ENCODE data around the gene HES3. TPM values are rescaled to one million over a fixed set of nuclear protein-coding genes. Genes with fewer than 3 reads are reported as not detected.

Gene HES3, protein sequence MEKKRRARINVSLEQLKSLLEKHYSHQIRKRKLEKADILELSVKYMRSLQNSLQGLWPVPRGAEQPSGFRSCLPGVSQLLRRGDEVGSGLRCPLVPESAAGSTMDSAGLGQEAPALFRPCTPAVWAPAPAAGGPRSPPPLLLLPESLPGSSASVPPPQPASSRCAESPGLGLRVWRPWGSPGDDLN
- total RNA-seq (2014; rRNA removed; shearing (Covaris generic)) = not detected in 2 replicates
- not detected in 2 replicates for polyA plus RNA-seq (2014; cell fraction: nucleus; rRNA removed)

DNA sequence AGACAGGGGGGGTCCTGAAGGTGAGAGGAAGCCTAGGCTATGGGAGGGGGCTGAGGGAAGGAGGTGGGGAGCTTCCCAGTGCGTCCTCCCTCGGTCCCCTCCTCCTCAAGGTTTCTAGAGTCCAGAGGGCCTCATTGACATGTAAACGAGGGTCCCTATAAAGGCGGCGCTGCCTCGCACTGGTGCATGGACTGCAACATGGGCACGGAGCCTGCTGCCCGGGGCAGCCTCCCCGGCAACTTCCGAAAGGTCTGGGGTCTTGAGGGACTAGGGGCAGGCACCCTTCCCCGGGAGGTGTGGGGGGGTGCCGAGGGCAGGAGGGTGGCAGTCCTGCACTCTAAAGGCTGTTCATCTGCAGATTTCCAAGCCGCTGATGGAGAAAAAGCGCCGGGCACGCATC lies at the start of gene HES3:
HES3 (plus strand) TSS at position 187 of the 400 bp plus-strand sequence; CDS start at position 374, 187 bp downstream.
- no peak for DNase-seq (ENCODE audit: extremely low read depth, low read depth)

DNA sequence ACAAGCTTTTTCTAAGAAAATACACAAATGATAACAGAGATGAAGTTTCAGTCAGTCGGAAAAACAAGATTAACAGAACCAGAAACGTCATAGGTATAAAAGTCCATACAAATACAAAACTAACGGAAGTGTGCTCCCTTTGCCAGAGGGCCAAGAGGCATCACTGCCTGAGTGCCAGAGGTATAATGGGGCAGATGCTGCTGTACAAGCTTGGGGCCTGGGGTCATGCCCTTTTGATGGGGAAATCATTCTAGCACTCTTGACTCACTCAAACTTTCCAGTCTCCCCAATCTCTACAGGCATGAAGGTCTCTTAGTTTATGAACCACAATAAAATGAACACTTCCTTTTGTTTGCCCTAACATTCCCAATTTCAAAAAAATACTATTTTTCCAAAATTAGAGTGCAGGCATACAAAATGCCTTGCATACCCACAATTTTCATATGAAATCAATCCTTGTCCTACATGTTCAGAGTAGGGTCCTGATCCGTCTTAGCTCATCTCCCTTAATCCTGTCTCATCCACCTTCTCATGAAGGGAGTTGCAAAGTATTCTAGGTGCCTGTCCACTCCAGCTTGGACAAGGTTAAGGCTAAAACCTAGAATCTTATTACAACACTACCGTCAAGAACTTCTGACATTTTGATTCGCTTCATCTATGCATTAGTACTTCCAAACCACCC lies 46.1 kb upstream of the HES3 start:
- no peak for DNase-seq (ENCODE audit: extremely low read depth, low read depth)

DNA sequence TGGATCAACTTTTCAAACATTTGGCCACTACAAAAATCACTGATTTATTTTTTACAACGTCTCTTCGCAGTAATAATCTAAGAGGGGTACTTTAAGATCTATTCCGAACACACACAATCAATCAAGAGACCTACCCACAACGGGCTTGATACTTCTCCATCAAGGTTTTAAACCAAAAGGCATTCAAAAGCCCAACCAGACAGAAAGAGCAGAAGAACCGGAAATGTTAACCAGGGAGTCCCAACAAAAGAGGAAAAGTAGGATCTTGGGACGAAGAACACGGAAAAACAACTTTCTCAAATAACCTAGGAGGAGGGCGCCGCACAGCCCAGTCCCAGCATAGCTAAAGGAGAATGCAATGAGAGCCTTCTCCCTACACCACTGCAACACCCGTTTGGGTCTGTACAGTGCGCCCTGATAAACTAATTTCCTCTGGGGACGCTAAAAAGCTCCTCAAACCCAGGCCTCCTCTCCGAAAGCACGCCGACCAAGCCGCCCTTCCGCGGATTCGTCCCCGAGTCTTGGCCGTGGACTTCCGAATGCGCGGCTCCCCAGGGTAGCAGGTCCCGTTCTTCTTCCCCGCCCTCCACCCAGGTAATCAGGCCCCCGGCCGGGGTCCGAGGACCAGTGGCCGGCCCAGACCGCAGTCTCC lies 45.2 kb upstream of the HES3 start:
- no peak for DNase-seq (ENCODE audit: extremely low read depth, low read depth)

DNA sequence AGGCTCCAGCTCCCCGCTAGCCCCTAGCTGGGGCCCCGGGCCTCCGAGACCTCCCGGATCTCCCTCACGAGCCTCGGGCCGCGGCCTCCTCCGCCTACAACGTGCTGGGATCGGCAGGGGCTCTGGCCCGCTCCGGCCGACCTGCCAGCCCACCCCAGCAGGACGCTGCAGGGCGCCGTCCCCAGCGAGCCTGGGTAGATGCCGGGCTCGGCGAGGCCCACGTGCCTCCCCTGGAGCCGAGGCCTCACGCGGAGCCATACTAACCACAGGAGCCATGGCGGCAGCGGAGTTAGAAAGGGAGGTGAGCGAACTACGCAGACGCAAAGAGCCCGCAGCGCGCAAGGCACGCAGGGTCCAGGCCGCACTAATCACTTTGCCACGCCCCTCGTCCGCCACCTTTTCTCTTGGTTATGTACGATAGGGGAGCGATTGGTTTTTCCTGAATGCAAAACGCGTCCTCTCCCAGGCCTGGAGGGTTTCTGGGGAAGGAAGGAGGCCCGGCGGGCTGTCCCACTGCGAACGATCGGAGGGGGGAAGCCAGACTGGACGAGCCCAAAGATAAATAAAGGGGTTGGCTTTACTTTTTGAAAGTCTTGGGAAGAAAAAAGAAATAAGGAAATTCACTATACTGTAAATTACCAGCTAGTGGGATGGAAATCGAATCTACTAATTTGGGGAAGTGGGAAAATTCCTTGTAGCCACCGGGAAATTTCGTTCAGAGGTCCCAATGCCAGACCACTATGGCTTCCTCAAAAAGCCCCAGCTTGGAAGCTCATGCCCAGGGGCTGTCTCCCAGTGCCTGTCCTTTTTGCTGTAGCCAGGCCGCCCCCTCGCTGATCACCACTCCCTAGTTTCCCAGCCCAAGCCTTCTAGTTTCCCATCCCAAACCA lies 44.4 kb upstream of the HES3 start, which contains the start of gene RPL22:
RPL22 (minus strand) TSS at position 298 of the 890 bp plus-strand sequence; CDS start at position 276, 22 bp downstream.
- peak; percentile 98 for DNase-seq (ENCODE audit: extremely low read depth, low read depth)

DNA sequence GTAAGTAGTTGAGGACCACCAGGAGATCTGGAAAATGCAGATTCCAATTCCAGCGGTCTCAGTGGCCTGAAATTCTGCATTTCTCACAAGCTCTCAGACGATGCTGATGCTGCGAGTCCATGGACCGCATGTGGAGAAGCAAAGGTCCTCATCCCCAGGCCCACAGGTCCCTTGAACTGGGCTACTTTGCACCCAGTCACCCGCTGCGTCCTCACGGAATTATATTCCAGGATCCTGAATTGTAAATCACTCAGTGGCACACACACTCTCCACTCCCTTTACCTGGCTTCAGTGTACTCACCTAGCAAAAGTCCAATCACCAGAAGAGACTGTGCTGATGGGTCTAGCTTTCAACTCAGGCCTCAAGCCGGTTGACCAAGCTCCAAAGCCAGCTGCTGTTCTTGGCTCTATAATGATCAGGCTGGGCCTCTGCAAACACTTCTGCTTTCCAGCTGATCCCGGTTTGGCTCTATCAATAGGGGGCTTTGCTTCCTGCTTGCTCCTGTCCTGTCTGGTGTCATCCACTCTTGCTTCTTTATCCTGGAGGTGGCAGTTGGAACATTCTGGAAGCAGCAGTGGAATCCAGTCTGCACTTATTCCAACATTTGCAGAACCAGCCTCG lies 43.7 kb upstream of the HES3 start:
- DNase-seq (ENCODE audit: extremely low read depth, low read depth) = no peak

DNA sequence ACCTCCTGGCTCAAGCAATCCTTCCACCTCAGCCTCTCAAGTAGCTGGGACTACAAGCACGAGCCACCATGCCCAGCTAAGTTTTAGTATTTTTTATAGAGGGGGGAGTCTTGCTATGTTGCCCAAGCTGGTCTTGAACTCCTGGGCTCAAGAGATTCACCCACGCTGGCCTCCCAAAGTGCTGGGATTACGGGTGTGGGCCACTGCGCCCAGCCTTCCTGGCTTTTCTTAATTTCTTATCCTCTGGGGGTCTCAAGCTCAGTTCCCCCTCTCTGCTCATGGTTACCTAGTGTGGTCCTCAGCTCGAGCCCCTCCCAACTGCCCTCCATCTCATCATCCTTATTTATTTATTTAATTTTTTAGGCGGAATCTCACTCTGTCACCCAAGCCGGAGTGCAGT lies 41.7 kb upstream of the HES3 start:
- DNase-seq (ENCODE audit: extremely low read depth, low read depth) = no peak

DNA sequence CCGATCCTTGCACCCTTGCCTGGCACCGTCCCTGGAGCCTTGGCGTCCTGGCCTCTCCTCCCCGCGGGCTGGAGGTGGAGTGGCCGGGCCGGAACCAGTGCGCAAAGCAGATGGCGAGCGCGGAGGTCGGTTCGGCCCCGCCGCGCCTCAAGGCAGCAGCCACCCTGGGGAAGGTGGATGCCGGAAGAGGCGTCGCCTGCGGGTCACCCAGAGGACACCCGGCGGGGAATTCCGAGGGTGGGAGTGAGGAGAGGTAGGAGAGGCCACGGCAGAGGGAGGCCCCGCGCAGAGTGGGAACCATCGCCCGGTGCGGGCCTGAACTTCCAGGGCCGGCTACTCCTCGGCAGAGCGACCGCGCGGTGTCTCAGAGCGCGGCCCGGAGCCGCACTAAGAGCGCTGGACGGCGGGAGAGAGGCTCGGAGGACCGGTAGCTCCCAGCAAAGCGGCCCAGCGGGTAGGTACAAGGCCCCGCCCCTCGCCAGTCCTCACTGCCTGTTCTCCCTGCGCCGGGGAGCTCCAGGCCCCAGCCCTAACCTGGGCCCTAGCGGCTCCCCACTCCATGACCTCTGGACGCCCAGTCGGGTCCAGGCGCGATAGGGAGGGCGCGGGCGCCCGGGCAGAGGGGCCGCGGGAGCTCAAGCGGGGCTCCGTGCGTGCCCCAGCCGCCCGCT lies 38.0 kb upstream of the HES3 start, which contains the start of gene RNF207:
RNF207 (plus strand) TSS at position 271 of the 671 bp plus-strand sequence. CDS start 417 bp downstream, outside the sequence.
- DNase-seq (ENCODE audit: extremely low read depth, low read depth) = peak; percentile 54

DNA sequence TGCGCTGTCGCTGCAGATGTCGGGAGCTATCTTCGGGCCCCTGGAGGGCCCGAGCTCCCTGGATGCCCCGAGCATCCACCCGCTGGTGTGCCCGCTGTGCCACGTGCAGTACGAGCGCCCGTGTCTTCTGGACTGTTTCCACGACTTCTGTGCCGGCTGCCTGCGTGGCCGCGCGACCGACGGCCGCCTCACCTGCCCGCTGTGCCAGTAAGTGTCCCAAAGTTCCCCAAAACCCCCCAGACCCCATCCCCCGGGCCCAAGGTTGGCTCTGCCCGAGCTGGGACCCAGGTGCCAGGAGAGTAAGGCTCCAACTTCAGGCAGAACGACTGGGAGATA lies 37.5 kb upstream of the HES3 start:
- no peak for DNase-seq (ENCODE audit: extremely low read depth, low read depth)

DNA sequence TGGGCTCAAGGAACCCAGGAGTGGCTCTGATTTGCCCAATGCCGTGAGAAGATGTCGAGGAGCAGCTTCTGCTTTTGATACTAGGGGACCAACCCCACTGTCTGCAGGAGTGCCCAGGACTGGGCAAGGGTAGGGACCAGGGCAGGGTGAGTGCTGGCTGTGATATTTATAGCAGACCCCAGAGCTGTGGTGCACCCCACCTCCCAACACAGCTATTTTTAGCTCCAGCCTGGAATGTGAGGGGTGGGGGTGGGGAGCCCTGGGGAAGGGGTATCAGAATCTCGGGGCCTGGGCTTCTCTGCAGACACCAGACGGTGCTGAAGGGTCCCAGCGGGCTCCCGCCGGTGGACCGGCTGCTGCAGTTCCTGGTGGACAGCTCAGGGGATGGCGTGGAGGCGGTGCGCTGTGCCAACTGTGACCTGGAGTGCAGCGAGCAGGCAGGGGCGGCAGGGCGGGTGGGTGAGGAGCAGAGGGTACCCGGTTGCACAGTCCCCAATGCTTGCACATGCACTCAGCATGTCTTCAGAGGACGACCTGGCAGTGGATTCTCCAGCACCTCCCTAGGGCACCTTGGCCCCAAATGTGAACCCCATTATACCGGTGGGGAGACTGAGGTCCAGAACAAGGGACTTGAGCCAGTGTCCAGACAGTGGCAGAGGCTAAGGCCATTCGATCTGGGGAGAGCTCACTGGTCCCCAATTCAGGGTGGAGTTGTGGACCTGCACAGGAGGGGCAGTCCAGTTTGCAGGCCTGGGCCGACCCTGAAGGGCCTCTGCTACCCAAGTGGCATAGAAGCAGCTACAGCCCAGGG lies 36.7 kb upstream of the HES3 start:
- no peak for DNase-seq (ENCODE audit: extremely low read depth, low read depth)

DNA sequence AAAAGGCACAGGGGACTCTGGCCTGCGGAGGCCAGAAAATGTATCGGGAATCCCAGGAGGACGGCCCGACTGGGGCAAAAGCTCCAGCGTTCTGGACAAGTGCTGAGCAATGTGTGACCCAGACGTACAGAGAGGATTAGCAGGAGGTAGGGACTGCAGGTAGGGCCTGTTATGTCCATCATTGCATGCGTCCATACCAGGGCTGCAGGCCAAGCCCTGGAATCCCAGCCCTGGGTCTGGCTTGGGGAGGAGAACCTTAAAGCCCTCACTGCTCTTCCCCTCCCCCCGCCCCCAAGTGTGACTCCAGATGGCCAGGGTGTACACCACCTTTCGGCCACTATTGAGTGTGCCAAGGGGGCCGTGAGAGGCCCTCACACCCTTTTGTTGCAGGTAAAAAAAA lies 36.1 kb upstream of the HES3 start:
- no peak for DNase-seq (ENCODE audit: extremely low read depth, low read depth)

DNA sequence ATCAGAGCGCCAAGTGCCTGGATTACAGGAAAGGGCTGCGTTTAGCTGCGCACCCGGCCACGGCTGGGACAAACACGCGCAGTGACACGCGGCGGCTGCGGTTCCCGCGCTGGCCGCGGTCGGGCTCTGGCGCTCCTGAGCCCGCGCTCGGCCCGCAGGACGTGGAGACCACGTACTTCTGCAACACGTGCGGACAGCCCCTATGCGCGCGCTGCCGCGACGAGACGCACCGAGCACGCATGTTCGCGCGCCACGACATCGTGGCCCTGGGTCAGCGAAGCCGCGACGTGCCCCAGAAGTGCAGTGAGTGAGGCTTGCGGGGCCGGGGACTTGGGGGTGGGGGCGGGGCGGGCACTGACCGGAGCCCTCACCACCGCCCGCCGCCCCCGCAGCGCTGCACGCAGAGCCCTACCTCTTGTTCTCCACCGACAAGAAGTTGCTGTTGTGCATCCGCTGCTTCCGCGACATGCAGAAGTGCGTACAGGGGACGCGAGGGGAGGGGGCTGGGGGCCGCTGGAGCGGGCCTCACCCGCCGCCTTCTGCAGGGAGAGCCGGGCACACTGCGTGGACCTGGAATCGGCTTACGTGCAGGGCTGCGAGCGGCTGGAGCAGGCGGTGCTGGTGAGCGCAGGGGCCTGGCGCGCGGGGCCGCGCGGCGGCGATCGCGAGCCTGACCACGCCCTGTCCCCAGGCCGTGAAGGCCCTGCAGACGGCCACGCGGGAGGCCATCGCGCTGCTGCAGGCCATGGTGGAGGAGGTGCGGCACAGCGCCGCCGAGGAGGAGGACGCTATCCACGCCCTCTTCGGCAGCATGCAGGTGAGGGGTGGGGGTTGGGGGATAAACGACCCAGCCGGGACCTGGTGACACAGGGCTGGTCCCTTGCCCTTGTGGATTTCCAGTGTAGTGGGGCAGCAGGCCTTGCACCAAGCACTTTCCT lies 35.0 kb upstream of the HES3 start:
- DNase-seq (ENCODE audit: extremely low read depth, low read depth) = no peak

DNA sequence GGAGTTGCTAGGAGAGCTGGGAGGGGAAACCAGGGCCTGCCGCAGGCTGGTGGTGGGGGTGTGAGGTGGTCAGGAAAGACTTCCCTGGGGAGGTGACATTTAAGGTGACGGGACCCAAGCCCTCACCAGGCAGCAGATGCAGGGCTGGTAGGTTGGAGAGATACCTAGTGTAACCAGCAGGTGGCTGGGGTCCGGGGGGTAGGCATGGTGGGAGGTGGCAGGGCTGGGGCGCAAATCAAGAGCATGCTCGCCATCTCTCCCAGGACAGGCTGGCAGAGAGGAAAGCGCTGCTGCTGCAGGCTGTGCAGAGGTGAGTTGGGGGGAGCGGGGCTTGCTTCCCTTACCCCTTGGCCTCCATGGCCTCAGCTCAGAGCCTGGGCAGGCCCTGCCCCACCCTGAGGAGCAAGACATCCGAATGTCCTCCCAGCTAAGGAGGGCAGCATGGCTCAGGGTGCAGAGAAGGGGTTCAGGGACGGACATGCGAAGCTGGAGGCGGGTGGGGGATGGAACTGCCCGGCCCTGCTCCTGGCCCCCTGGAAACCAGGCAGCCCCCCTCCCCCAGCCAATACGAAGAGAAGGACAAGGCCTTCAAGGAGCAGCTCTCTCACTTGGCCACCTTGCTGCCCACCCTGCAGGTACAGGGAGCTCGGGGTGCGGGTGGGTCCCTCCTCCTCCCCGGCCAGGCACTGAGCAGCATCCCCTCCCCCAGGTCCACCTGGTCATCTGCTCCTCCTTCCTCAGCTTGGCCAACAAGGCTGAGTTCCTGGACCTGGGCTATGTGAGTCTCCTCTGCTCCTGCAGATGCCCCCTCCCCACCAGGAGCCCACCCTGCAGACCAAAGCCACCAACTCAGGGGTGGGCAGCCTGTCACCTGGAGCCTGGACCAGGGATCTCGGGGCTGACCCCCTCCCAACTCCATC lies 34.1 kb upstream of the HES3 start:
- DNase-seq (ENCODE audit: extremely low read depth, low read depth) = no peak

DNA sequence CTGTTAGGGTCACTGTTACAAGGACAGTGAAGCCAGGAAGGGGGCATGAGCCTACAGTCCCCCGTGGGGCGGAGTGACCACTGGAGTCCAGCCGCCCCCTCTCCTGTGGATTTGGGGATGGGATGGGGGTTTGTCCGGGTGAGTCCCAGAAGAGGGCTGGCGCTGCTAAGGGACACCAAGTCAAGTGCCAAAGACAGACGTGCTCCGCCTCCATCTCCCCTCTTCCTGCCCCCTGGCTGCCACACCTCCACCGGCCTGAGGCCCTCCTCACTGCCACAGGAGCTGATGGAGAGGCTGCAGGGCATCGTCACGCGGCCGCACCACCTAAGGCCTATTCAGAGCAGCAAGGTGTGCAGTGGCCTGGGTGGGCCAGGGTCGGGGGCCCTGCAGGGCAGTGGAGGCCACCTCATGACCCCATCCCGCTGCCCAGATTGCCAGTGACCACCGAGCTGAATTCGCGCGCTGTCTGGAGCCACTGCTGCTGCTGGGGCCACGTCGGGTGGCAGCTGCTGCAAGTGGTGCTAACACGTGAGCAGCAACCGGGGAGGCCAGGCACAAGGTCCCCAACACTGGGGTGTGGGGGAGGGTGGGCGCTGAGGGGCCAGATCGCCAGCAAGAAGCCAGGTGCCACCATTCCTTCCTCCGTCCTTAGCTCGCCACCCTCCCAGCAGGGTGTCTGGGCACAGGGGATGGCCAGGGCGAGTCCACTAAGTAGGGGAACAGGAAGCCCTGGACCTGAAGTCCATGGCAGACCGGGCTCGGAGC lies 33.2 kb upstream of the HES3 start:
- no peak for DNase-seq (ENCODE audit: extremely low read depth, low read depth)

DNA sequence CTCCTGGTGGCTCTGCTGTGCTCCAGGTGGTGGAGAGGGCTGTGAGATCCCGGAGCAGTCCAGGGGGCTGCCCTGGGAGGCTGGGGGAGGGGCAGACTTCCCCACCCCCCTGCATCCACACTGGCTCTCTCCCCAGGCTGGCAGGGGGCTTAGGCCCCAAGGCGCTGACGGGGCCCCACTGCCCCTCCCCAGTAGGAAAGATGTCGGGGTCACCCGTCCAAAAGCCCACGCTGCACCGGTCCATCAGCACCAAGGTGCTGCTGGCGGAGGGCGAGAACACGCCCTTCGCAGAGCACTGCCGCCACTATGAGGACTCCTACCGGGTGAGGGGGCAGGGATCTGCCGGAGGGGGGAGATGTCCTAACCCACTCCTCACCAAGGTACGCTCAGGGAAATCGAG lies 32.2 kb upstream of the HES3 start:
- DNase-seq (ENCODE audit: extremely low read depth, low read depth) = no peak

DNA sequence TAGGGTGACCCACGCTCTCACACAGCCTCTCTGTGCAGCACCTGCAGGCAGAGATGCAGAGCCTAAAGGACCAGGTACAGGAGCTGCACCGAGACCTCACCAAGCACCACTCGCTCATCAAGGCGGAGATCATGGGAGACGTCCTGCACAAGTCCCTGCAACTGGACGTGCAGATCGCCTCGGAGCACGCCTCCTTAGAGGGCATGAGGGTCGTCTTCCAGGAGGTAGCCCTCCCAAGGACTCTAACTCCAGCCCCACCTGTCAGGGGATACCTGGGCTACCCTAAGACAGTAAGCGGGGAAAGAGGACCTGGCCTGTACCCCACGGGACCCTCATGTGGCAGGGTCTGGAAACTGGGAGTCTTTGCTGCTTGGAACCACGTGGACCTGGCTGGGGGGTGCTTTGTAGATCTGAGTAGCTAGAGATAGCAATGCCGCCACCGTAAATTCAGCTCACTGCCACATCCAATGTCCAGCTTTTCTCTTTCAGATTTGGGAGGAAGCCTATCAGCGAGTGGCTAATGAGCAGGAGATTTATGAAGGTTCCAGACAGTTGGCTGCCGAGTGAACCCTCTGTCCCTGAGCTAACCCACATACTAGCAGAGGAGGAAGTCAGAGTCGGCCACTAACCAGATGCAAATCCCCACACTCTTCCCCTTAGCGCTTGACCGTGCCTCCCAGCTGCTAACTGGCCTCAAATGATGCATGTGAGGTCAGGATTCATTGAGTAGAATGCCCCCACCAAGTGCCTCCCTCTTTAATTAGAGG lies 31.6 kb upstream of the HES3 start:
- no peak for DNase-seq (ENCODE audit: extremely low read depth, low read depth)
